Panc1 (cell line): ENCODE data around the gene ECI1.

ENCODE experiments used
- SIN3A ChIP-seq: IDR thresholded peaks from 2 replicates; pipeline ENCODE4 v1.6.1; 2012; ENCODE audit warnings: low read depth, mild to moderate bottlenecking, low read length, moderate library complexity, borderline replicate concordance; ENCODE audit not compliant: insufficient read depth
- TF ChIP-seq, protein P1 (sequence below): fragments of 450-650 bp; IDR thresholded peaks from 2 replicates; pipeline ENCODE4 v1.5.1; 2017; ENCODE audit warnings: mild to moderate bottlenecking

DNA sequence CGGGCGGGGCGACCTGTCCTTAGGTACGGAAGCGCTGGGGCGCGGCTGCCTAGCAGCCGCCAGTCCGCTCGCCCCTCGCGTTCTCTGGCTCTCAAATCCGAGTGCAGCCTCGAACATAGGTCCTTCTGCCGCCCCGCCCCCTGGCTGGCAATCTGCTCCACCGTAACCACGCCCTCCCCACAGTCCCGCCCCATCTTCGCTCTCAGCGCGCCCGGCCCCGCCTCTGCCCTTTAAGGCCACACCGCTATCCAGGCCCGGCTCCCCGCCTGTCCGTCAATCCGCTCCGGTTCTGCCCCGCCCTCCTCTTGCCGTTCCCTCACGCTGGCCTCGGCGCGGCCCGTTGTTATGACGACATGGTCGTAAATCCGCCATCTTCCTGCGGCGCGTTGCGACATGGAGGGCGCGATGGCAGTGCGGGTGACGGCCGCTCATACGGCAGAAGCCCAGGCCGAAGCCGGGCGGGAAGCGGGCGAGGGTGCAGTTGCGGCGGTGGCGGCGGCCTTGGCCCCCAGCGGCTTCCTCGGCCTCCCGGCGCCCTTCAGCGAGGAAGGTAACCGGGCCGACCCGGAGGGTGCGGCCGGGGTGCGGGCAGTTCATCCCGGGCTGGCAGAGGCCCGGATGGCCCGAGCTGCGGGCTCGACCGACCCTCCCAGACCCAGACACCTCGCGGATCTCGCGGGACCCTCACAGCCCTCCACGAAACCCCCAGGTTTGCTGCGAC lies 28.0 kb downstream of the ECI1 start, which contains the start of gene E4F1:
- TF ChIP-seq, protein P1, sequence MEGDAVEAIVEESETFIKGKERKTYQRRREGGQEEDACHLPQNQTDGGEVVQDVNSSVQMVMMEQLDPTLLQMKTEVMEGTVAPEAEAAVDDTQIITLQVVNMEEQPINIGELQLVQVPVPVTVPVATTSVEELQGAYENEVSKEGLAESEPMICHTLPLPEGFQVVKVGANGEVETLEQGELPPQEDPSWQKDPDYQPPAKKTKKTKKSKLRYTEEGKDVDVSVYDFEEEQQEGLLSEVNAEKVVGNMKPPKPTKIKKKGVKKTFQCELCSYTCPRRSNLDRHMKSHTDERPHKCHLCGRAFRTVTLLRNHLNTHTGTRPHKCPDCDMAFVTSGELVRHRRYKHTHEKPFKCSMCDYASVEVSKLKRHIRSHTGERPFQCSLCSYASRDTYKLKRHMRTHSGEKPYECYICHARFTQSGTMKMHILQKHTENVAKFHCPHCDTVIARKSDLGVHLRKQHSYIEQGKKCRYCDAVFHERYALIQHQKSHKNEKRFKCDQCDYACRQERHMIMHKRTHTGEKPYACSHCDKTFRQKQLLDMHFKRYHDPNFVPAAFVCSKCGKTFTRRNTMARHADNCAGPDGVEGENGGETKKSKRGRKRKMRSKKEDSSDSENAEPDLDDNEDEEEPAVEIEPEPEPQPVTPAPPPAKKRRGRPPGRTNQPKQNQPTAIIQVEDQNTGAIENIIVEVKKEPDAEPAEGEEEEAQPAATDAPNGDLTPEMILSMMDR = no peak
- 0 out of 2 replicates have a peak, but pooled peaks have one; percentile 55 for TF ChIP-seq SIN3A
